HG02678 (cell line): ENCODE measurements around the gene DSPP.
"Not testable (repeated sequence)": the region's sequence is repeated elsewhere in the genome, so short reads cannot be mapped to it uniquely, and the experiment has no call there.

Experiments used
- ATAC-seq: cut with Tn5 transposase; IDR thresholded peaks from one replicate; pipeline ENCODE4 v1.9.1; 2021; ENCODE audit warnings: mild to moderate bottlenecking, moderate library complexity; ENCODE audit not compliant: unreplicated experiment

The DSPP gene

GRCh38 chr4:87608229-87608628 is at the start of gene DSPP:
TSS of gene DSPP (plus strand) at chr4:87608529. CDS start at chr4:87610909, 2,380 bp downstream.
- ATAC-seq: no peak

- peak; percentile 98 for ATAC-seq
Observed at GRCh38 chr4:87559090-87559837, 49.1 kb upstream of the DSPP start.

GRCh38 chr4:87560802-87561201 is 47.5 kb upstream of the DSPP start:
- ATAC-seq: no peak

- no peak for ATAC-seq
Observed at GRCh38 chr4:87565746-87566145, 42.6 kb upstream of the DSPP start.

GRCh38 chr4:87566276-87566675 is 42.1 kb upstream of the DSPP start:
- no peak for ATAC-seq

- ATAC-seq: no peak
Observed at GRCh38 chr4:87567191-87567590, 41.1 kb upstream of the DSPP start.

- ATAC-seq: no peak
Observed at GRCh38 chr4:87570290-87570805, 38.0 kb upstream of the DSPP start.

GRCh38 chr4:87574376-87574775 is 34.0 kb upstream of the DSPP start:
- not testable (repeated sequence) for ATAC-seq

- no peak for ATAC-seq
Observed at GRCh38 chr4:87574996-87575395, 33.3 kb upstream of the DSPP start.

GRCh38 chr4:87575408-87575807 is 32.9 kb upstream of the DSPP start:
- no peak for ATAC-seq

- ATAC-seq: no peak
Observed at GRCh38 chr4:87575983-87576382, 32.3 kb upstream of the DSPP start.

GRCh38 chr4:87579478-87579877 is 28.9 kb upstream of the DSPP start:
- no peak for ATAC-seq

- ATAC-seq: no peak
Observed at GRCh38 chr4:87580057-87580456, 28.3 kb upstream of the DSPP start.

- ATAC-seq: no peak
Observed at GRCh38 chr4:87584222-87584908, 24.0 kb upstream of the DSPP start.

- no peak for ATAC-seq
Observed at GRCh38 chr4:87589531-87589930, 18.8 kb upstream of the DSPP start.

- no peak for ATAC-seq
Observed at GRCh38 chr4:87592124-87592523, 16.2 kb upstream of the DSPP start.

GRCh38 chr4:87601361-87601760 is 7.0 kb upstream of the DSPP start:
- ATAC-seq: no peak

GRCh38 chr4:87614292-87614890 is 6.1 kb downstream of the DSPP start:
- no peak for ATAC-seq

- no peak for ATAC-seq
Observed at GRCh38 chr4:87616268-87616667, 7.9 kb downstream of the DSPP start.

- ATAC-seq: no peak
Observed at GRCh38 chr4:87620086-87620485, 11.8 kb downstream of the DSPP start.

- no peak for ATAC-seq
Observed at GRCh38 chr4:87620491-87620890, 12.2 kb downstream of the DSPP start.

GRCh38 chr4:87622303-87622702 is 14.0 kb downstream of the DSPP start:
- ATAC-seq: no peak
